ENCODE measurements around the gene C11orf54. TPM values are rescaled to one million over a fixed set of nuclear protein-coding genes. Genes with fewer than 3 reads are reported as not detected.
"Not testable (repeated sequence)": the region's sequence is repeated elsewhere in the genome, so short reads cannot be mapped to it uniquely, and the experiment has no call there.

The C11orf54 gene
- total and polyA plus RNA-seq, 4 donors: 20.4 to 66.1 (median 22.0) TPM

- no peak for TF ChIP-seq CTCF (IDR thresholded peaks at IDR 0.05; ENCODE audit: control extremely low read depth, extremely low read depth)
- no peak overlapping the region for H3K4me3 ChIP-seq
- H3K9ac ChIP-seq (ENCODE audit: insufficient read depth in 1 of 2, low read length in 2 of 2): no peak overlapping the region
- 71% methylated on average over 7 of the region's 7 CpGs for WGBS, 2 donors
- no peaks in the 10 kb centered on the region for H3K27me3 ChIP-seq (ENCODE audit: control insufficient read depth in 3 of 3, insufficient read depth in 3 of 3, low read length in 2 of 3)
- peaks cover 3 to 9% (median 5%) of the 10 kb centered on the region in 5 donors for H3K4me1 ChIP-seq (ENCODE audit: control insufficient read depth in 5 of 5, insufficient read depth in 5 of 5, low read length in 5 of 5)
- no peaks in the 10 kb centered on the region for H3K9me3 ChIP-seq (ENCODE audit: control insufficient read depth in 4 of 4, insufficient read depth in 3 of 4, low read length in 3 of 4)
- DNase-seq (no peak), ATAC-seq (ENCODE audit: insufficient read depth, low FRiP score) (no peak)
- peaks cover 0 to 8% (median 2%) of the 10 kb centered on the region in 4 donors for H3K36me3 ChIP-seq (ENCODE audit: control insufficient read depth in 4 of 4, insufficient read depth in 4 of 4, low read length in 4 of 4)
- peak overlapping the region in 1 of 2 donors; percentile 72 for H3K27ac ChIP-seq (ENCODE audit: low read depth in 1 of 2, low read length in 1 of 2)
These were observed 3.2 kb downstream of the C11orf54 start for GRCh38 chr11:93744669-93745004.

GRCh38 chr11:93745005-93745755 lies 3.7 kb downstream of the C11orf54 start:
- Histone ChIP-seq H3K27ac (ENCODE audit: low read depth in 1 of 2, low read length in 1 of 2) (peak overlapping the region in 1 of 2 donors; percentile 72), H3K36me3 (ENCODE audit: control insufficient read depth in 4 of 4, insufficient read depth in 4 of 4, low read length in 4 of 4) (peaks cover 0 to 12% (median 2%) of the 10 kb centered on the region in 4 donors)
- not testable (repeated sequence) for H3K27me3 ChIP-seq (ENCODE audit: control insufficient read depth in 3 of 3, insufficient read depth in 3 of 3, low read length in 2 of 3); H3K9me3 ChIP-seq (ENCODE audit: control insufficient read depth in 4 of 4, insufficient read depth in 3 of 4, low read length in 3 of 4); ATAC-seq (ENCODE audit: insufficient read depth, low FRiP score); H3K4me3 ChIP-seq; H3K4me1 ChIP-seq (ENCODE audit: control insufficient read depth in 5 of 5, insufficient read depth in 5 of 5, low read length in 5 of 5); H3K9ac ChIP-seq (ENCODE audit: insufficient read depth in 1 of 2, low read length in 2 of 2)
- WGBS, 2 donors: 57 to 59% methylated on average over 12 of the region's 12 CpGs
- peak in 1 of 3 donors; percentile 19 for DNase-seq

- WGBS, 2 donors: 63 to 81% methylated on average over 2 of the region's 2 CpGs
- H3K9me3 ChIP-seq (ENCODE audit: control insufficient read depth in 4 of 4, insufficient read depth in 3 of 4, low read length in 3 of 4): no peaks in the 10 kb centered on the region
- no peak overlapping the region for H3K4me3 ChIP-seq
- DNase-seq (no peak), ATAC-seq (ENCODE audit: insufficient read depth, low FRiP score) (no peak)
- TF ChIP-seq CTCF (IDR thresholded peaks at IDR 0.05; ENCODE audit: control extremely low read depth, extremely low read depth): no peak
- H3K4me1 ChIP-seq (ENCODE audit: control insufficient read depth in 5 of 5, insufficient read depth in 5 of 5, low read length in 5 of 5): peaks cover 0 to 9% (median 3%) of the 10 kb centered on the region in 5 donors
- H3K27ac ChIP-seq (ENCODE audit: low read depth in 1 of 2, low read length in 1 of 2): no peak overlapping the region
- H3K9ac ChIP-seq (ENCODE audit: insufficient read depth in 1 of 2, low read length in 2 of 2): no peak overlapping the region
- no peaks in the 10 kb centered on the region for H3K27me3 ChIP-seq (ENCODE audit: control insufficient read depth in 3 of 3, insufficient read depth in 3 of 3, low read length in 2 of 3)
- H3K36me3 ChIP-seq (ENCODE audit: control insufficient read depth in 4 of 4, insufficient read depth in 4 of 4, low read length in 4 of 4): peaks cover 0 to 12% (median 2%) of the 10 kb centered on the region in 4 donors
These were observed 4.6 kb downstream of the C11orf54 start for GRCh38 chr11:93746101-93746500.

- no peak overlapping the region for H3K9ac ChIP-seq (ENCODE audit: insufficient read depth in 1 of 2, low read length in 2 of 2)
- H3K27ac ChIP-seq (ENCODE audit: low read depth in 1 of 2, low read length in 1 of 2): no peak overlapping the region
- H3K4me3 ChIP-seq: no peak overlapping the region
- H3K27me3 ChIP-seq (ENCODE audit: control insufficient read depth in 3 of 3, insufficient read depth in 3 of 3, low read length in 2 of 3): no peaks in the 10 kb centered on the region
- no peak for TF ChIP-seq CTCF (IDR thresholded peaks at IDR 0.05; ENCODE audit: control extremely low read depth, extremely low read depth)
- no peaks in the 10 kb centered on the region for H3K9me3 ChIP-seq (ENCODE audit: control insufficient read depth in 4 of 4, insufficient read depth in 3 of 4, low read length in 3 of 4)
- ATAC-seq (ENCODE audit: insufficient read depth, low FRiP score) (no peak), DNase-seq (peak in 1 of 3 donors; percentile 21)
- H3K36me3 ChIP-seq (ENCODE audit: control insufficient read depth in 4 of 4, insufficient read depth in 4 of 4, low read length in 4 of 4): peaks cover 0 to 12% (median 3%) of the 10 kb centered on the region in 4 donors
- WGBS, 2 donors: 74 to 93% methylated on average over 1 of the region's 1 CpG
- H3K4me1 ChIP-seq (ENCODE audit: control insufficient read depth in 5 of 5, insufficient read depth in 5 of 5, low read length in 5 of 5): peaks cover 0 to 9% (median 3%) of the 10 kb centered on the region in 5 donors
These were observed 5.7 kb downstream of the C11orf54 start for GRCh38 chr11:93747122-93747521.
